WTC11 (cell line): ENCODE data around the gene AIDA. TPM values are rescaled to one million over a fixed set of nuclear protein-coding genes. Genes with fewer than 3 reads are reported as not detected.

Experiments
- ATAC-seq: fragments of 200-7000 bp; cut with Tn5 transposase; 2 replicates; pipeline ENCODE4 v1.10.0; 2021; ENCODE audit warnings: mild to moderate bottlenecking, moderate library complexity
- CTCF ChIA-PET: fragments of 300-600 bp; sonication (Branson Sonifier 250); formaldehyde crosslinking; loops from one replicate; lab custom pipeline; 2021; ENCODE audit warnings: antibody characterized with exemption; lab: Charles Lee
- POLR2A ChIA-PET: fragments of 350-600 bp; sonication (Branson Sonifier 250); formaldehyde crosslinking; loops from one replicate; lab custom pipeline; 2021; ENCODE audit warnings: antibody characterized with exemption; lab: Charles Lee
- DNase-seq: peaks from one replicate; pipeline ENCODE4 v3.0.0; 2021; ENCODE audit warnings: low spot score
- H3K27ac Mint-ChIP-seq: 2 replicates; pipeline ENCODE4 v1.8.0; 2021; ENCODE audit warnings: mixed read lengths
- H3K27me3 Mint-ChIP-seq: 2 replicates; pipeline ENCODE4 v1.8.0; 2021; ENCODE audit warnings: low read depth, mild to moderate bottlenecking, moderate library complexity, mixed read lengths
- H3K36me3 Mint-ChIP-seq: 2 replicates; pipeline ENCODE4 v1.8.0; 2021; ENCODE audit warnings: mixed read lengths
- H3K4me1 Mint-ChIP-seq: 2 replicates; pipeline ENCODE4 v1.8.0; 2022; ENCODE audit warnings: mixed read lengths
- H3K4me3 Mint-ChIP-seq: 2 replicates; pipeline ENCODE4 v1.8.0; 2021; ENCODE audit warnings: mild to moderate bottlenecking, moderate library complexity, mixed read lengths
- H3K9me3 Mint-ChIP-seq: 2 replicates; pipeline ENCODE4 v1.8.0; 2021; ENCODE audit warnings: mixed read lengths
- ATF1 ChIP-seq: sonication (generic); formaldehyde crosslinking; IDR thresholded peaks from 2 replicates; pipeline ENCODE4 v1.8.1; 2023; ENCODE audit warnings: mild to moderate bottlenecking, moderate library complexity, missing genetic modification reagents
- CBFB ChIP-seq: sonication (generic); formaldehyde crosslinking; IDR thresholded peaks from 2 replicates; pipeline ENCODE4 v1.8.1; 2022; ENCODE audit warnings: mild to moderate bottlenecking, low read depth, missing genetic modification reagents
- CREB1 ChIP-seq: sonication (generic); formaldehyde crosslinking; IDR thresholded peaks from 2 replicates; pipeline ENCODE4 v1.8.0; 2023; ENCODE audit warnings: mild to moderate bottlenecking, missing genetic modification reagents
- GRHL2 ChIP-seq: fragments of 250-450 bp; sonication (Bioruptor Pico); IDR thresholded peaks from 2 replicates; pipeline ENCODE4 v1.8.0; 2022; ENCODE audit warnings: mild to moderate bottlenecking, moderate library complexity; ENCODE audit not compliant: insufficient replicate concordance, severe bottlenecking
- GTF2I ChIP-seq: fragments of 250-450 bp; sonication (Bioruptor Pico); conservative IDR thresholded peaks from 2 replicates; pipeline ENCODE4 v1.4.0; 2021; ENCODE audit warnings: mild to moderate bottlenecking
- JAZF1 ChIP-seq: fragments of 250-450 bp; sonication (Bioruptor Pico); IDR thresholded peaks from 2 replicates; pipeline ENCODE4 v1.9.0; 2021; ENCODE audit warnings: moderate library complexity, mild to moderate bottlenecking, inconsistent platforms
- MXD4 ChIP-seq: fragments of 250-450 bp; sonication (Bioruptor Pico); IDR thresholded peaks from 2 replicates; pipeline ENCODE4 v1.8.0; 2021; ENCODE audit warnings: mild to moderate bottlenecking, moderate library complexity, borderline replicate concordance
- NFATC4 ChIP-seq: fragments of 250-450 bp; sonication (Bioruptor Pico); IDR thresholded peaks from 2 replicates; pipeline ENCODE4 v1.9.0; 2021; ENCODE audit warnings: mild to moderate bottlenecking
- NFE2L1 ChIP-seq: sonication (generic); formaldehyde crosslinking; IDR thresholded peaks from 2 replicates; pipeline ENCODE4 v1.8.1; 2023; ENCODE audit warnings: missing genetic modification reagents
- NR1H2 ChIP-seq: sonication (generic); formaldehyde crosslinking; IDR thresholded peaks from 2 replicates; pipeline ENCODE4 v1.9.0; 2021; ENCODE audit warnings: mild to moderate bottlenecking, moderate library complexity, missing genetic modification reagents
- NR2C2 ChIP-seq: sonication (generic); formaldehyde crosslinking; IDR thresholded peaks from 2 replicates; pipeline ENCODE4 v1.8.0; 2022; ENCODE audit warnings: mild to moderate bottlenecking, missing genetic modification reagents
- RORB ChIP-seq: fragments of 250-450 bp; sonication (Bioruptor Pico); IDR thresholded peaks from 2 replicates; pipeline ENCODE4 v1.9.0; 2021; ENCODE audit warnings: mild to moderate bottlenecking
- SMAD4 ChIP-seq: sonication (generic); formaldehyde crosslinking; IDR thresholded peaks from 2 replicates; pipeline ENCODE4 v1.8.0; 2022; ENCODE audit warnings: mild to moderate bottlenecking, missing genetic modification reagents
- ZNF263 ChIP-seq: sonication (generic); formaldehyde crosslinking; IDR thresholded peaks from 2 replicates; pipeline ENCODE4 v1.8.1; 2022; ENCODE audit warnings: low read depth, mild to moderate bottlenecking, moderate library complexity, missing genetic modification reagents
- ZNF317 ChIP-seq: sonication (generic); formaldehyde crosslinking; IDR thresholded peaks from 2 replicates; pipeline ENCODE4 v1.8.1; 2023; ENCODE audit warnings: low read depth, mild to moderate bottlenecking, moderate library complexity, missing genetic modification reagents, borderline replicate concordance
- total RNA-seq: library from RNA; stranded (reverse); gene quantifications from 3 replicates; pipeline ENCODE4 v1.2.3, GENCODE V29; 2021
- TF ChIP-seq, protein P1 (sequence below): sonication (generic); formaldehyde crosslinking; IDR thresholded peaks from 2 replicates; pipeline ENCODE4 v1.8.0; 2022; ENCODE audit warnings: mild to moderate bottlenecking, missing genetic modification reagents
- TF ChIP-seq, protein P2 (sequence below): sonication (generic); formaldehyde crosslinking; IDR thresholded peaks from 2 replicates; pipeline ENCODE4 v1.8.1; 2023; ENCODE audit warnings: mild to moderate bottlenecking, missing genetic modification reagents
- TF ChIP-seq, protein P3 (sequence below): sonication (generic); formaldehyde crosslinking; IDR thresholded peaks from 2 replicates; pipeline ENCODE4 v1.8.1; 2023; ENCODE audit warnings: mild to moderate bottlenecking, missing genetic modification reagents, borderline replicate concordance
- TF ChIP-seq, protein P4 (sequence below): sonication (generic); formaldehyde crosslinking; IDR thresholded peaks from 2 replicates; pipeline ENCODE4 v1.8.1; 2022; ENCODE audit warnings: low read depth, missing genetic modification reagents, borderline replicate concordance
- TF ChIP-seq, protein P5 (sequence below): sonication (generic); formaldehyde crosslinking; IDR thresholded peaks from 2 replicates; pipeline ENCODE4 v1.8.0; 2023; ENCODE audit warnings: missing genetic modification reagents, mild to moderate bottlenecking, borderline replicate concordance
- TF ChIP-seq, protein P6 (sequence below): sonication (generic); formaldehyde crosslinking; IDR thresholded peaks from 2 replicates; pipeline ENCODE4 v1.8.0; 2023; ENCODE audit warnings: missing genetic modification reagents
- TF ChIP-seq, protein P7 (sequence below): fragments of 250-450 bp; sonication (Bioruptor Pico); IDR thresholded peaks from 2 replicates; pipeline ENCODE4 v1.9.0; 2021; ENCODE audit warnings: moderate library complexity, mild to moderate bottlenecking, inconsistent platforms, borderline replicate concordance

Gene AIDA
- total RNA-seq, 1 experiment from 2014 or later, result 81.2 TPM

DNA sequence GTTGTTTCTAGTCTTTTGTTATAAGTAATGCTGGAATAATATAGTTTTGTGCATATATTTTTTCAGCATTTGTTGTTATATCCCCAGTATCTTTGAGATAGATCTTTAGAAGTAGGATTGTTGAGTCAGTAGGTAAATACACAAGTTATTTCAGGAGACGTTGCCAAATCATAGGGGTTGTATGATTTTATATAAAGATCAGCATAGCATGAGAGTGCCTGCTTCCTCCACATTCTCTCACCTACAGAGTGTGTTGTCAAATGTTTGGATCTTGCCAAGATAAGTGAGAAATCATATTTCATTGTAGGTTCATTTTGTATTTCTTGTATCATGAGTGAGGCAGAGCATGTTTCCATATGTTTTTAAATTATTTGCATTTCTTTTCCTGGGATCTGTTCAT is 69.8 kb downstream of the AIDA start (continued):
- TF ChIP-seq, protein P1, sequence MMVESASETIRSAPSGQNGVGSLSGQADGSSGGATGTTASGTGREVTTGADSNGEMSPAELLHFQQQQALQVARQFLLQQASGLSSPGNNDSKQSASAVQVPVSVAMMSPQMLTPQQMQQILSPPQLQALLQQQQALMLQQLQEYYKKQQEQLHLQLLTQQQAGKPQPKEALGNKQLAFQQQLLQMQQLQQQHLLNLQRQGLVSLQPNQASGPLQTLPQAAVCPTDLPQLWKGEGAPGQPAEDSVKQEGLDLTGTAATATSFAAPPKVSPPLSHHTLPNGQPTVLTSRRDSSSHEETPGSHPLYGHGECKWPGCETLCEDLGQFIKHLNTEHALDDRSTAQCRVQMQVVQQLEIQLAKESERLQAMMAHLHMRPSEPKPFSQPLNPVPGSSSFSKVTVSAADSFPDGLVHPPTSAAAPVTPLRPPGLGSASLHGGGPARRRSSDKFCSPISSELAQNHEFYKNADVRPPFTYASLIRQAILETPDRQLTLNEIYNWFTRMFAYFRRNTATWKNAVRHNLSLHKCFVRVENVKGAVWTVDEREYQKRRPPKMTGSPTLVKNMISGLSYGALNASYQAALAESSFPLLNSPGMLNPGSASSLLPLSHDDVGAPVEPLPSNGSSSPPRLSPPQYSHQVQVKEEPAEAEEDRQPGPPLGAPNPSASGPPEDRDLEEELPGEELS (CRISPR knock-in tag), result no peak
- TF ChIP-seq MXD4 (CRISPR knock-in tag) (no peak), NFATC4 (CRISPR knock-in tag) (no peak), GRHL2 (CRISPR knock-in tag) (no peak), SMAD4 (no peak), RORB (CRISPR knock-in tag) (no peak), NR2C2 (CRISPR knock-in tag) (no peak), GTF2I (CRISPR knock-in tag) (no peak)
- TF ChIP-seq, protein P2, sequence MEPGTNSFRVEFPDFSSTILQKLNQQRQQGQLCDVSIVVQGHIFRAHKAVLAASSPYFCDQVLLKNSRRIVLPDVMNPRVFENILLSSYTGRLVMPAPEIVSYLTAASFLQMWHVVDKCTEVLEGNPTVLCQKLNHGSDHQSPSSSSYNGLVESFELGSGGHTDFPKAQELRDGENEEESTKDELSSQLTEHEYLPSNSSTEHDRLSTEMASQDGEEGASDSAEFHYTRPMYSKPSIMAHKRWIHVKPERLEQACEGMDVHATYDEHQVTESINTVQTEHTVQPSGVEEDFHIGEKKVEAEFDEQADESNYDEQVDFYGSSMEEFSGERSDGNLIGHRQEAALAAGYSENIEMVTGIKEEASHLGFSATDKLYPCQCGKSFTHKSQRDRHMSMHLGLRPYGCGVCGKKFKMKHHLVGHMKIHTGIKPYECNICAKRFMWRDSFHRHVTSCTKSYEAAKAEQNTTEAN (CRISPR knock-in tag), result no peak
- TF ChIP-seq, protein P3, sequence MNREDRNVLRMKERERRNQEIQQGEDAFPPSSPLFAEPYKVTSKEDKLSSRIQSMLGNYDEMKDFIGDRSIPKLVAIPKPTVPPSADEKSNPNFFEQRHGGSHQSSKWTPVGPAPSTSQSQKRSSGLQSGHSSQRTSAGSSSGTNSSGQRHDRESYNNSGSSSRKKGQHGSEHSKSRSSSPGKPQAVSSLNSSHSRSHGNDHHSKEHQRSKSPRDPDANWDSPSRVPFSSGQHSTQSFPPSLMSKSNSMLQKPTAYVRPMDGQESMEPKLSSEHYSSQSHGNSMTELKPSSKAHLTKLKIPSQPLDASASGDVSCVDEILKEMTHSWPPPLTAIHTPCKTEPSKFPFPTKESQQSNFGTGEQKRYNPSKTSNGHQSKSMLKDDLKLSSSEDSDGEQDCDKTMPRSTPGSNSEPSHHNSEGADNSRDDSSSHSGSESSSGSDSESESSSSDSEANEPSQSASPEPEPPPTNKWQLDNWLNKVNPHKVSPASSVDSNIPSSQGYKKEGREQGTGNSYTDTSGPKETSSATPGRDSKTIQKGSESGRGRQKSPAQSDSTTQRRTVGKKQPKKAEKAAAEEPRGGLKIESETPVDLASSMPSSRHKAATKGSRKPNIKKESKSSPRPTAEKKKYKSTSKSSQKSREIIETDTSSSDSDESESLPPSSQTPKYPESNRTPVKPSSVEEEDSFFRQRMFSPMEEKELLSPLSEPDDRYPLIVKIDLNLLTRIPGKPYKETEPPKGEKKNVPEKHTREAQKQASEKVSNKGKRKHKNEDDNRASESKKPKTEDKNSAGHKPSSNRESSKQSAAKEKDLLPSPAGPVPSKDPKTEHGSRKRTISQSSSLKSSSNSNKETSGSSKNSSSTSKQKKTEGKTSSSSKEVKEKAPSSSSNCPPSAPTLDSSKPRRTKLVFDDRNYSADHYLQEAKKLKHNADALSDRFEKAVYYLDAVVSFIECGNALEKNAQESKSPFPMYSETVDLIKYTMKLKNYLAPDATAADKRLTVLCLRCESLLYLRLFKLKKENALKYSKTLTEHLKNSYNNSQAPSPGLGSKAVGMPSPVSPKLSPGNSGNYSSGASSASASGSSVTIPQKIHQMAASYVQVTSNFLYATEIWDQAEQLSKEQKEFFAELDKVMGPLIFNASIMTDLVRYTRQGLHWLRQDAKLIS (CRISPR knock-in tag), result no peak
- TF ChIP-seq, all 79 proteins: peak for 0

DNA sequence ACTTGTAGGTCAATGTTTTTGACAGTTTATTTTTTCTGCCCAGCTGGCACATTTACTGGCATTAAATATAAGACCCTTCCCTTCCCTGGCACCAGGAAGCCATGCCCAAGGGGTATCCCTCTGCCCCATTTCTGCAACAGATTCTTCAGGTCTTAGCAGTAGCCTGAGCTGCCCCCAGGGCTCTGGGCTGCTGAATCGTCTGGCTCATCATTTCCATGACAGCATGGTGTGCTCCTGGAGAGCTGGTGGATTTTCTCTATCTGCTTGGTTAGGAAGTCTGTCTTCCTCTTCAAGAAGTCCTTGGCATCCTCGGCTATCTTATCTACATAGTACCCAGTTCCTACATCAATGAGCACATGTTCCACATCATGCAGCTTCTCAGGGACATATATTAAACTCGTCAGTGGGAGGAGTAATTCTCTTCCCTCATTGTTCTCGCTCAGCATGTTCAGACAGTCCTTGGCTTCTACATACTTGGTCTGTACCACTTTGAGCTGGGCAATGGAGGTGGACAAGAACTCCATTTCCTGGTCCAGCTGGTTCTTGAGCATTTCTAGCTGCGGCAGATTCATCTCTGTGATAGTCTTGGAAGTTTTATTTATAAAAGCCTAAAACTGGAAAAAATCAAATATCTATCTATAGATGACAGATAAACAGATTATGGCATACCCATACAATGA is 70.9 kb downstream of the AIDA start:
- Mint-ChIP-seq H3K27ac (no peak overlapping the region), H3K27me3 (no peaks in the 10 kb centered on the region), H3K4me1 (peaks cover 13% of the 10 kb centered on the region), H3K9me3 (no peaks in the 10 kb centered on the region), H3K4me3 (no peak overlapping the region), H3K36me3 (peaks cover 33% of the 10 kb centered on the region)
- ATAC-seq (no peak), DNase-seq (no peak)
- CTCF ChIA-PET, result interaction anchor here (1.1 kb wide), 1 partner anchor 176 kb away, joined by 3 read pairs; no protein-coding TSS in a partner anchor
- POLR2A ChIA-PET, result no interaction called here
- TF ChIP-seq, protein P4, sequence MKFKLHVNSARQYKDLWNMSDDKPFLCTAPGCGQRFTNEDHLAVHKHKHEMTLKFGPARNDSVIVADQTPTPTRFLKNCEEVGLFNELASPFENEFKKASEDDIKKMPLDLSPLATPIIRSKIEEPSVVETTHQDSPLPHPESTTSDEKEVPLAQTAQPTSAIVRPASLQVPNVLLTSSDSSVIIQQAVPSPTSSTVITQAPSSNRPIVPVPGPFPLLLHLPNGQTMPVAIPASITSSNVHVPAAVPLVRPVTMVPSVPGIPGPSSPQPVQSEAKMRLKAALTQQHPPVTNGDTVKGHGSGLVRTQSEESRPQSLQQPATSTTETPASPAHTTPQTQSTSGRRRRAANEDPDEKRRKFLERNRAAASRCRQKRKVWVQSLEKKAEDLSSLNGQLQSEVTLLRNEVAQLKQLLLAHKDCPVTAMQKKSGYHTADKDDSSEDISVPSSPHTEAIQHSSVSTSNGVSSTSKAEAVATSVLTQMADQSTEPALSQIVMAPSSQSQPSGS (CRISPR knock-in tag), result no peak
- TF ChIP-seq JAZF1 (CRISPR knock-in tag) (no peak), ZNF317 (CRISPR knock-in tag) (no peak), ATF1 (CRISPR knock-in tag) (no peak), CBFB (CRISPR knock-in tag) (no peak), SMAD4 (no peak), ZNF263 (CRISPR knock-in tag) (no peak), CREB1 (no peak), NR1H2 (CRISPR knock-in tag) (no peak), NFE2L1 (CRISPR knock-in tag) (no peak)
- TF ChIP-seq, protein P5, sequence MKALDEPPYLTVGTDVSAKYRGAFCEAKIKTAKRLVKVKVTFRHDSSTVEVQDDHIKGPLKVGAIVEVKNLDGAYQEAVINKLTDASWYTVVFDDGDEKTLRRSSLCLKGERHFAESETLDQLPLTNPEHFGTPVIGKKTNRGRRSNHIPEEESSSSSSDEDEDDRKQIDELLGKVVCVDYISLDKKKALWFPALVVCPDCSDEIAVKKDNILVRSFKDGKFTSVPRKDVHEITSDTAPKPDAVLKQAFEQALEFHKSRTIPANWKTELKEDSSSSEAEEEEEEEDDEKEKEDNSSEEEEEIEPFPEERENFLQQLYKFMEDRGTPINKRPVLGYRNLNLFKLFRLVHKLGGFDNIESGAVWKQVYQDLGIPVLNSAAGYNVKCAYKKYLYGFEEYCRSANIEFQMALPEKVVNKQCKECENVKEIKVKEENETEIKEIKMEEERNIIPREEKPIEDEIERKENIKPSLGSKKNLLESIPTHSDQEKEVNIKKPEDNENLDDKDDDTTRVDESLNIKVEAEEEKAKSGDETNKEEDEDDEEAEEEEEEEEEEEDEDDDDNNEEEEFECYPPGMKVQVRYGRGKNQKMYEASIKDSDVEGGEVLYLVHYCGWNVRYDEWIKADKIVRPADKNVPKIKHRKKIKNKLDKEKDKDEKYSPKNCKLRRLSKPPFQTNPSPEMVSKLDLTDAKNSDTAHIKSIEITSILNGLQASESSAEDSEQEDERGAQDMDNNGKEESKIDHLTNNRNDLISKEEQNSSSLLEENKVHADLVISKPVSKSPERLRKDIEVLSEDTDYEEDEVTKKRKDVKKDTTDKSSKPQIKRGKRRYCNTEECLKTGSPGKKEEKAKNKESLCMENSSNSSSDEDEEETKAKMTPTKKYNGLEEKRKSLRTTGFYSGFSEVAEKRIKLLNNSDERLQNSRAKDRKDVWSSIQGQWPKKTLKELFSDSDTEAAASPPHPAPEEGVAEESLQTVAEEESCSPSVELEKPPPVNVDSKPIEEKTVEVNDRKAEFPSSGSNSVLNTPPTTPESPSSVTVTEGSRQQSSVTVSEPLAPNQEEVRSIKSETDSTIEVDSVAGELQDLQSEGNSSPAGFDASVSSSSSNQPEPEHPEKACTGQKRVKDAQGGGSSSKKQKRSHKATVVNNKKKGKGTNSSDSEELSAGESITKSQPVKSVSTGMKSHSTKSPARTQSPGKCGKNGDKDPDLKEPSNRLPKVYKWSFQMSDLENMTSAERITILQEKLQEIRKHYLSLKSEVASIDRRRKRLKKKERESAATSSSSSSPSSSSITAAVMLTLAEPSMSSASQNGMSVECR (CRISPR knock-in tag), result no peak
- TF ChIP-seq, protein P6, sequence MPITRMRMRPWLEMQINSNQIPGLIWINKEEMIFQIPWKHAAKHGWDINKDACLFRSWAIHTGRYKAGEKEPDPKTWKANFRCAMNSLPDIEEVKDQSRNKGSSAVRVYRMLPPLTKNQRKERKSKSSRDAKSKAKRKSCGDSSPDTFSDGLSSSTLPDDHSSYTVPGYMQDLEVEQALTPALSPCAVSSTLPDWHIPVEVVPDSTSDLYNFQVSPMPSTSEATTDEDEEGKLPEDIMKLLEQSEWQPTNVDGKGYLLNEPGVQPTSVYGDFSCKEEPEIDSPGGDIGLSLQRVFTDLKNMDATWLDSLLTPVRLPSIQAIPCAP (CRISPR knock-in tag), result no peak
- TF ChIP-seq, protein P7, sequence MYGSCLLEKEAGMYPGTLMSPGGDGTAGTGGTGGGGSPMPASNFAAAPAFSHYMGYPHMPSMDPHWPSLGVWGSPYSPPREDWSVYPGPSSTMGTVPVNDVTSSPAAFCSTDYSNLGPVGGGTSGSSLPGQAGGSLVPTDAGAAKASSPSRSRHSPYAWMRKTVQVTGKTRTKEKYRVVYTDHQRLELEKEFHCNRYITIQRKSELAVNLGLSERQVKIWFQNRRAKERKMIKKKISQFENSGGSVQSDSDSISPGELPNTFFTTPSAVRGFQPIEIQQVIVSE, result no peak
